Measurements from ENCODE around the gene DCAF8. TPM values are rescaled to one million over a fixed set of nuclear protein-coding genes. Genes with fewer than 3 reads are reported as not detected.

Gene DCAF8
- total RNA-seq, 1 experiment from 2014 or later: 98.1 TPM

GRCh38 chr1:160307118-160307791 lies 44.9 kb upstream of the DCAF8 start:
- peaks cover 3% of the 10 kb centered on the region; the same call in 1 of the 2 replicates for H3K79me2 ChIP-seq (ENCODE audit: insufficient read depth, low read length)
- TSS peak; percentile 14 for BruUV-seq (replicated peaks)
- intact Hi-C loops (cut with micrococcal nuclease): no loop called here
- no peaks in the 10 kb centered on the region for H3K9me3 ChIP-seq (ENCODE audit: control insufficient read depth in 1 of 2, insufficient read depth in 1 of 2, low read depth in 1 of 2, low read length in 2 of 2)
- H2AFZ ChIP-seq (ENCODE audit: low read depth, low read length, poor library complexity, severe bottlenecking): no peak overlapping the region
- no peaks in the 10 kb centered on the region for H3K9me2 ChIP-seq (ENCODE audit: insufficient read depth)
- peaks cover 37 to 76% of the 10 kb centered on the region in 2 experiments for H3K36me3 ChIP-seq (ENCODE audit: control insufficient read depth in 1 of 2, insufficient read depth in 2 of 2, low read length in 2 of 2)
- H3K4me3 ChIP-seq (replicated peaks in 1 of 2; ENCODE audit: low read depth in 1 of 2, low read length in 2 of 2): no peak overlapping the region
- TF ChIP-seq CEBPB (IDR thresholded peaks at IDR 0.05; ENCODE audit: low read depth) (no peak), JUND (IDR thresholded peaks at IDR 0.05) (no peak), MAX (IDR thresholded peaks at IDR 0.05) (no peak), RAD21 (IDR thresholded peaks at IDR 0.05; ENCODE audit: low read depth) (no peak), CTCF (IDR thresholded peaks at IDR 0.05 in 2 of 3, conservative IDR thresholded peaks at IDR 0.05 in 1 of 3; ENCODE audit: borderline replicate concordance in 1 of 3, insufficient read depth in 1 of 3, low read depth in 2 of 3, low read length in 2 of 3) (no peak), REST (IDR thresholded peaks at IDR 0.05; ENCODE audit: low read depth) (no peak), EGR1 (IDR thresholded peaks at IDR 0.05; ENCODE audit: low read depth) (no peak), SP1 (IDR thresholded peaks at IDR 0.05; ENCODE audit: low read depth) (no peak), EZH2 (IDR thresholded peaks at IDR 0.05) (no peak), SIN3A (IDR thresholded peaks at IDR 0.05; ENCODE audit: low read depth) (no peak), EZH2phosphoT487 (IDR thresholded peaks at IDR 0.05; ENCODE audit: borderline replicate concordance) (no peak), POLR2AphosphoS5 (IDR thresholded peaks at IDR 0.05; ENCODE audit: low read depth, low read length) (no peak), ZNF274 (IDR thresholded peaks at IDR 0.05; ENCODE audit: low read depth, low read length) (no peak), TCF7L2 (IDR thresholded peaks at IDR 0.05; ENCODE audit: borderline replicate concordance, extremely low read depth, insufficient read depth, insufficient read length) (no peak), ZBTB33 (IDR thresholded peaks at IDR 0.05; ENCODE audit: extremely low read depth, insufficient replicate concordance, low read length) (no peak), CBX3 (IDR thresholded peaks at IDR 0.05; ENCODE audit: low read depth) (no peak), POLR2A (IDR thresholded peaks at IDR 0.05; ENCODE audit: borderline replicate concordance, extremely low read depth, insufficient read depth, insufficient read length) (no peak), ATF3 (IDR thresholded peaks at IDR 0.05) (no peak)
- H3K4me2 ChIP-seq (ENCODE audit: low read length): no peak overlapping the region
- no peak overlapping the region for H3K9ac ChIP-seq (ENCODE audit: low read length)
- no peaks in the 10 kb centered on the region for H4K20me1 ChIP-seq (ENCODE audit: insufficient read depth)
- ChIA-PET RAD21 (ENCODE audit: low non-redundant PET in 1 of 2, low total read pairs in 2 of 2, uncharacterized antibody in 2 of 2, unreplicated experiment in 2 of 2) (no interaction called here), POLR2A (no interaction called here), CTCF (interaction anchor here (1.2 kb wide), 1 partner anchor 16 kb away, joined by 4 read pairs; no protein-coding TSS in a partner anchor)
- no peaks in the 10 kb centered on the region for H3K4me1 ChIP-seq (ENCODE audit: control insufficient read depth in 1 of 2, insufficient read depth in 2 of 2, low read length in 2 of 2)
- H3K27ac ChIP-seq (ENCODE audit: low read depth, low read length): no peak overlapping the region
- ATAC-seq (no peak), DNase-seq (ENCODE audit: low read depth, low spot score) (no peak)
- H3K27me3 ChIP-seq (ENCODE audit: insufficient read depth, low read length): no peaks in the 10 kb centered on the region
